ENCODE data around the gene UBE2O.

- TF ChIP-seq HOXA7 (CRISPR knock-in tag; IDR thresholded peaks at IDR 0.05; ENCODE audit: borderline replicate concordance), result no peak
- TF ChIP-seq, protein P1, sequence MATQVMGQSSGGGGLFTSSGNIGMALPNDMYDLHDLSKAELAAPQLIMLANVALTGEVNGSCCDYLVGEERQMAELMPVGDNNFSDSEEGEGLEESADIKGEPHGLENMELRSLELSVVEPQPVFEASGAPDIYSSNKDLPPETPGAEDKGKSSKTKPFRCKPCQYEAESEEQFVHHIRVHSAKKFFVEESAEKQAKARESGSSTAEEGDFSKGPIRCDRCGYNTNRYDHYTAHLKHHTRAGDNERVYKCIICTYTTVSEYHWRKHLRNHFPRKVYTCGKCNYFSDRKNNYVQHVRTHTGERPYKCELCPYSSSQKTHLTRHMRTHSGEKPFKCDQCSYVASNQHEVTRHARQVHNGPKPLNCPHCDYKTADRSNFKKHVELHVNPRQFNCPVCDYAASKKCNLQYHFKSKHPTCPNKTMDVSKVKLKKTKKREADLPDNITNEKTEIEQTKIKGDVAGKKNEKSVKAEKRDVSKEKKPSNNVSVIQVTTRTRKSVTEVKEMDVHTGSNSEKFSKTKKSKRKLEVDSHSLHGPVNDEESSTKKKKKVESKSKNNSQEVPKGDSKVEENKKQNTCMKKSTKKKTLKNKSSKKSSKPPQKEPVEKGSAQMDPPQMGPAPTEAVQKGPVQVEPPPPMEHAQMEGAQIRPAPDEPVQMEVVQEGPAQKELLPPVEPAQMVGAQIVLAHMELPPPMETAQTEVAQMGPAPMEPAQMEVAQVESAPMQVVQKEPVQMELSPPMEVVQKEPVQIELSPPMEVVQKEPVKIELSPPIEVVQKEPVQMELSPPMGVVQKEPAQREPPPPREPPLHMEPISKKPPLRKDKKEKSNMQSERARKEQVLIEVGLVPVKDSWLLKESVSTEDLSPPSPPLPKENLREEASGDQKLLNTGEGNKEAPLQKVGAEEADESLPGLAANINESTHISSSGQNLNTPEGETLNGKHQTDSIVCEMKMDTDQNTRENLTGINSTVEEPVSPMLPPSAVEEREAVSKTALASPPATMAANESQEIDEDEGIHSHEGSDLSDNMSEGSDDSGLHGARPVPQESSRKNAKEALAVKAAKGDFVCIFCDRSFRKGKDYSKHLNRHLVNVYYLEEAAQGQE (tag by site-specific recombination; IDR thresholded peaks at IDR 0.05), result no peak
- TF ChIP-seq, protein P2, sequence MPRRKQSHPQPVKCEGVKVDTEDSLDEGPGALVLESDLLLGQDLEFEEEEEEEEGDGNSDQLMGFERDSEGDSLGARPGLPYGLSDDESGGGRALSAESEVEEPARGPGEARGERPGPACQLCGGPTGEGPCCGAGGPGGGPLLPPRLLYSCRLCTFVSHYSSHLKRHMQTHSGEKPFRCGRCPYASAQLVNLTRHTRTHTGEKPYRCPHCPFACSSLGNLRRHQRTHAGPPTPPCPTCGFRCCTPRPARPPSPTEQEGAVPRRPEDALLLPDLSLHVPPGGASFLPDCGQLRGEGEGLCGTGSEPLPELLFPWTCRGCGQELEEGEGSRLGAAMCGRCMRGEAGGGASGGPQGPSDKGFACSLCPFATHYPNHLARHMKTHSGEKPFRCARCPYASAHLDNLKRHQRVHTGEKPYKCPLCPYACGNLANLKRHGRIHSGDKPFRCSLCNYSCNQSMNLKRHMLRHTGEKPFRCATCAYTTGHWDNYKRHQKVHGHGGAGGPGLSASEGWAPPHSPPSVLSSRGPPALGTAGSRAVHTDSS (tag by site-specific recombination; IDR thresholded peaks at IDR 0.05), result no peak
- TF ChIP-seq, protein P3, sequence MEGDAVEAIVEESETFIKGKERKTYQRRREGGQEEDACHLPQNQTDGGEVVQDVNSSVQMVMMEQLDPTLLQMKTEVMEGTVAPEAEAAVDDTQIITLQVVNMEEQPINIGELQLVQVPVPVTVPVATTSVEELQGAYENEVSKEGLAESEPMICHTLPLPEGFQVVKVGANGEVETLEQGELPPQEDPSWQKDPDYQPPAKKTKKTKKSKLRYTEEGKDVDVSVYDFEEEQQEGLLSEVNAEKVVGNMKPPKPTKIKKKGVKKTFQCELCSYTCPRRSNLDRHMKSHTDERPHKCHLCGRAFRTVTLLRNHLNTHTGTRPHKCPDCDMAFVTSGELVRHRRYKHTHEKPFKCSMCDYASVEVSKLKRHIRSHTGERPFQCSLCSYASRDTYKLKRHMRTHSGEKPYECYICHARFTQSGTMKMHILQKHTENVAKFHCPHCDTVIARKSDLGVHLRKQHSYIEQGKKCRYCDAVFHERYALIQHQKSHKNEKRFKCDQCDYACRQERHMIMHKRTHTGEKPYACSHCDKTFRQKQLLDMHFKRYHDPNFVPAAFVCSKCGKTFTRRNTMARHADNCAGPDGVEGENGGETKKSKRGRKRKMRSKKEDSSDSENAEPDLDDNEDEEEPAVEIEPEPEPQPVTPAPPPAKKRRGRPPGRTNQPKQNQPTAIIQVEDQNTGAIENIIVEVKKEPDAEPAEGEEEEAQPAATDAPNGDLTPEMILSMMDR (tag by site-specific recombination; IDR thresholded peaks at IDR 0.05), result no peak
- TF ChIP-seq, protein P4, sequence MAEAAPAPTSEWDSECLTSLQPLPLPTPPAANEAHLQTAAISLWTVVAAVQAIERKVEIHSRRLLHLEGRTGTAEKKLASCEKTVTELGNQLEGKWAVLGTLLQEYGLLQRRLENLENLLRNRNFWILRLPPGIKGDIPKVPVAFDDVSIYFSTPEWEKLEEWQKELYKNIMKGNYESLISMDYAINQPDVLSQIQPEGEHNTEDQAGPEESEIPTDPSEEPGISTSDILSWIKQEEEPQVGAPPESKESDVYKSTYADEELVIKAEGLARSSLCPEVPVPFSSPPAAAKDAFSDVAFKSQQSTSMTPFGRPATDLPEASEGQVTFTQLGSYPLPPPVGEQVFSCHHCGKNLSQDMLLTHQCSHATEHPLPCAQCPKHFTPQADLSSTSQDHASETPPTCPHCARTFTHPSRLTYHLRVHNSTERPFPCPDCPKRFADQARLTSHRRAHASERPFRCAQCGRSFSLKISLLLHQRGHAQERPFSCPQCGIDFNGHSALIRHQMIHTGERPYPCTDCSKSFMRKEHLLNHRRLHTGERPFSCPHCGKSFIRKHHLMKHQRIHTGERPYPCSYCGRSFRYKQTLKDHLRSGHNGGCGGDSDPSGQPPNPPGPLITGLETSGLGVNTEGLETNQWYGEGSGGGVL (tag by site-specific recombination; IDR thresholded peaks at IDR 0.05), result no peak
- TF ChIP-seq ZEB2 (tag by site-specific recombination; IDR thresholded peaks at IDR 0.05), result no peak; the same call in none of the 2 replicates
- TF ChIP-seq ZNF792 (tag by site-specific recombination; IDR thresholded peaks at IDR 0.05), result no peak
- TF ChIP-seq ZNF510 (tag by site-specific recombination; IDR thresholded peaks at IDR 0.05; ENCODE audit: insufficient replicate concordance), result no peak
- TF ChIP-seq YY1 (tag by site-specific recombination; IDR thresholded peaks at IDR 0.05), result no peak
- no peak for TF ChIP-seq ZNF26 (tag by site-specific recombination; IDR thresholded peaks at IDR 0.05)
- no peak for TF ChIP-seq ZNF19 (tag by site-specific recombination; IDR thresholded peaks at IDR 0.05; ENCODE audit: low read depth)
- no peak for TF ChIP-seq ZSCAN23 (tag by site-specific recombination; IDR thresholded peaks at IDR 0.05)
- no peak for TF ChIP-seq ZNF274 (IDR thresholded peaks at IDR 0.05; ENCODE audit: low read length)
- no peak for TF ChIP-seq ZNF274 (tag by site-specific recombination; IDR thresholded peaks at IDR 0.05; ENCODE audit: borderline replicate concordance)
Measured at GRCh38 chr17:76499267-76499667, 46.3 kb upstream of the UBE2O start.
